GM11168 (cell line): Measurements from ENCODE around the gene STT3B.

Source experiments
- in situ Hi-C: fragments of 300-500 bp; cut with MboI; formaldehyde crosslinking; loops from one replicate; pipeline ENCODE4 v1.12.0; 2022; ENCODE audit warnings: low sequenced_read_pairs; ENCODE audit not compliant: unreplicated experiment

STT3B gene

GRCh38 chr3:31680072-31680870 lies 147.5 kb downstream of the STT3B start:
- in situ Hi-C loops, result no loop called here
